DMS153 treated with DMSO at 0.1 percent for 48 hours (cell line): ENCODE data around the gene NCBP1.
A peak's percentile ranks its signal among the peaks of the same experiment; 100 is the strongest.

ENCODE experiments used
- DNase-seq: peaks from one replicate; lab custom pipeline; 2025; ENCODE audit not compliant: unreplicated experiment; lab: John Stamatoyannopoulos, UW

Gene NCBP1

DNA sequence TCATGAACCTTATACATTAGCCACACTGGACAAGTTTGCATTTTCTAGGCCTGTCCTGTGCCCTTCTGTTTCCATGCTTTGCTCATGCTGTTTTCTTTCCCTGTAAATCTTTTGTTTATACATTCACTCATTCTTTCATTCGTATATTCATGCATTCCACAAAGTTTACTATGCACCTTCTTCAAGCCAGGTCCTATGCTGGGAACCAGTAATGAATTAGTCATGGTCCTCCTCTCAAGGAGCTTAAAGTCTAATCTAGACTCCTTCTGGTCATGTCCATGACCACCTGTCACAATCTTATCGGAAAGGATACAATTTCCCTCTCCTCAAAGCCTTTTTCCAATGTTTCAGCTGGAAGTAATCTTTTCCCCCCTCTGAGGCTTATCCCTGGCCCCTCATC is 72.6 kb downstream of the NCBP1 start:
- DNase-seq: no peak

DNA sequence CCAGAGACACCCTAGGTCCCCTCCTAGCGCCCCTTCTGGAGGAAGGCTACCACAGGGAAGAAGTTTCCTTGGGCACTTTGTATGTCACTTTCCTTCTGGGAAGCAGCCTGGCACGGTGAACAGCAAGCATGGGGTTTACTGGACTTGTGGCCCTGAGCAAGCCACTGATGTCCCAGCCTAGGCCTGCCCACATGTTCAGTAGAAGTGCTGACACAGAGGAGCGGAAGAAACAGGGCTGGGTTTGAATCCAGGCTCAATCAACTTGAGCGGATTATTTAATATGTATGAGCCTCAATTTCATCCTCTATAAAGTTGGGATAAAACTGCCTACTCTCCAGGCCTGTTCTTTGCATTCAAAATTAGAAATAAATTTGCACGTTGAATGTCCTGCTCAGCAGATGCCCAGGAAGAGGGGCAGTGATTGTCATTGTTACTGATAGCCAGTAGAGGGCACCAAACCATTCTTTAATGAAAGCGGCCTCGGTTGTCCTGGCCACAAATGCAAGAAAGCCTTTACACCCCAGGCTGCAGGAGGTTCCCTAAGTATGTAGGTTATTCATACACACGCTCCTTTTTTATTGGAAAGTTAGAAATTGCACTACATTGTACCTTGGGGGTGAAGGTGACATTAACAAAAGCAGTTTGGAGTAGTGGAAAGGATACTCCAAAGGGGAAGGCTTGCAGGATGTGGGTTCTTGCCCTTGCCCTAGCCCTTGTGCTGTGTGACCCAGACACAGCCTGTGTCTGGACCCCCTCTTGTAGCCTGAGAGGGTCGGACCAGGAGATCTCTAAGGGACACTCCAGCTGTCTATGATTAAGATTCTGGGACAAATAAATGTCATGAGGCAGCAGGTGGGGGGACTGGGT is 77.0 kb downstream of the NCBP1 start:
- DNase-seq: peak; percentile 66

- no peak for DNase-seq
Measured at GRCh38 chr9:97711223-97711626, 77.6 kb downstream of the NCBP1 start.

DNA sequence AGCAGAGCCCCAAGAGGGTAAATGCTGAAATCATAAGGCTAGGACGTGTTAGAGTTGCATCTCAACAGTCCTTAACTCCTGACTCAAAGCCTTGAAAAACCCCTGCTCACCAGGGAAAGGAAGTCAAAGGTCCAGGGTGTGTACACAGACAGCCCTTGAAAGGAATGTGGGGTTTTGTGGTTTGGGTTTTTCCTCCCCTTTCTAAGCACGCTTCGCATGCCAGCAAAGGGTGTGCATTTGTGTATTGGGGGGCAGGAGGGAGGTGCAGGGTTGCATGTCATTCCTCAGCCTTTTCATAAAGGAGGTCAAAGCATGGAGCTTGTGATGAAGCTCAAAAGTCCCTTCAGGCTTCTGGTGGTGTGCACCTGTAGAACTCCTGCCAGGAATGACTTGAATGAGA is 80.8 kb downstream of the NCBP1 start:
- no peak for DNase-seq

DNA sequence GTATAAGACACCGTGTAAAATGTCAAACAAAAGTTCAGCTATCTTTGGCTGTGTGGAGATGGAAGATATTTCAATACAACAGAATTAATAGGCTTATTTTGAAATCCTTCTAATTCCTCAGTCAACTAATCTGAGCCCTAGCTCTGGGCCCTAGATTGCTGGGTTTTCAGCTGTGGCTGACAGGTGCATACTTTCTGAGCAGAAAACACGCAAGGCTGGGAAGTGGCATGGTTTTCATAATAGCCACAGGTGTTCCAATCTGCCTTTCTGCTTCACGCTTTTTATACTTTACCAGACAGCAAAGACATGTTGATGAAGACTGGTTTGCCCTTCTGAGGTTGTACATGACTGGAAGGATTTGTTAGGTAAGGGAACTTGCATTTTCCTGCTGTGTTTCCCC is 84.2 kb downstream of the NCBP1 start:
- DNase-seq: no peak

GRCh38 chr9:97721396-97721795 is 87.8 kb downstream of the NCBP1 start:
- no peak for DNase-seq

GRCh38 chr9:97722331-97722730 is 88.7 kb downstream of the NCBP1 start:
- no peak for DNase-seq
